CD4-positive, alpha-beta T cell treated with Interleukin-17A for 4 hours (primary cell): Measurements from ENCODE around the gene TRIM24.
"Not testable (repeated sequence)": the region's sequence is repeated elsewhere in the genome, so short reads cannot be mapped to it uniquely, and the experiment has no call there.

ENCODE experiments used
- DNase-seq: peaks from one replicate; pipeline ENCODE4 v3.0.0-alpha.2; 2020; ENCODE audit warnings: mixed read lengths

The TRIM24 gene

GRCh38 chr7:138460649-138461607, 869 bp downstream of the TRIM24 start:
- peak; percentile 70 for DNase-seq

DNA sequence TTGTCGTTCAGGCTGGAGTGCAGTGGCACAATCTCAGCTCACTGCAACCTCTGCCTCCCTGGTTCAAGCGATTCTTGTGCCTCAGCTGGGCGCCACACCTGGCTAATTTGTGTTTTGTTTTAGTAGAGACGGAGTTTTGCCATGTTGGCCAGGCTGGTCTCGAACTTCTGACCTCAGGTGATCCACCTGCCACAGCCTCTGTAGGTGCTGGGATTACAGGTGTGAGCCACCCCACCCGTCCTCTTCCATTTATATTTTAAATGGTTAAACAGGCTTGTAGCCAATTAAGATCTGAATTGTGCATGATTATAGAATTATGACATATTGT, 3.2 kb downstream of the TRIM24 start:
- not testable (repeated sequence) for DNase-seq

DNA sequence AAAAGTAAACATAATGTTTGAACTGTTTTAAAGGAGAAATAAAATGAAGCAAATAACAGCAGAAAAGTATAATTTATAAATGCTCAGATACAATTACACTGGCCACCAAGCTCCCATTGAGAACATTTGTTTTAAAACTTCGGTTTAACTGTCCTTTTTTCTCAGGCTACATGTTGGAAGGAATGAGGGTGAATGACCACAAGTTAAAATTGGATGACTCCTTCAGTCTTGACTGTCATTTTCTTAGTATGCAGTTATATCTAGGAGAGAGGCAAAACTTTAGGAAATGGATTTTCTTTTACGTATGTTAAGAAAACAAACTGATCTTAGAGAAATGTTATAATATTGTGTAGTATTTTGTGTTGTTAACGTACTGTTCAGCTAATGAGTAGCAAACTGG, 5.0 kb downstream of the TRIM24 start:
- no peak for DNase-seq

DNA sequence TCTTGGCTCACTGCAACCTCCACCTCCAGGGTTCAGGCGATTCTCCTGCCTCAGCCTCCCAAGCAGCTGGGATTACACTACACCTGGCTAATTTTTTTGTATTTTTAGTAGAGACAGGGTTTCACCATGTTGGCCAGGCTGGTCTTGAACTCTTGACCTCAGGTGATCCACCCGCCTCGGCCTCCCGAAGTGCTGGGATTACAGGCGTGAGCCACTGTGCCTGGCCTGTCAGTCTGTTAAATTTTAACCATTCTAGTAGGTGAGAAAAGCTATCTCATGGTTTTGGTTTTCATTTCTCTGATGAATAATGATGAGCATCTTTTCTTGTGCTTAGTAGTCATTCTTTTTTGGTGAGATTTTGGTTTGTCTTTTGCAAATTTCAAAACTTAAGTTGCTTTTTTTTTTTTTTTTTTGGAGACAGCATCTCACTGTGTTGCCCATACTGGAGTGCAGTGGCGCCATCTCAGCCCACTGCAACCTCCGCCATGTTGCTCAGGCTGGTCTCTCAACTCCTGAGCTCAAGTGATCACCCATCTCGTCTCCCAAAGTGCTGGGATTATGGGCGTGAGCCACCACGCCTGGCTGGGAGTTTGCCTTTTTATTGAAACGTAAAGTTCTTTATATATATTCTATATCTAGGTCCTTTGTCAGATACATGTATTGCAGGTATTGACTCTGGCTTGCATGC, 6.2 kb downstream of the TRIM24 start:
- not testable (repeated sequence) for DNase-seq

- no peak for DNase-seq
Measured at GRCh38 chr7:138468244-138469123, 8.4 kb downstream of the TRIM24 start.

GRCh38 chr7:138470391-138471157, 10.5 kb downstream of the TRIM24 start:
- no peak for DNase-seq

GRCh38 chr7:138472292-138473079, 12.4 kb downstream of the TRIM24 start:
- no peak for DNase-seq

- DNase-seq: no peak
Measured at GRCh38 chr7:138475377-138475776, 15.3 kb downstream of the TRIM24 start.

GRCh38 chr7:138477081-138477578, 17.1 kb downstream of the TRIM24 start:
- no peak for DNase-seq

- no peak for DNase-seq
Measured at GRCh38 chr7:138477581-138477980, 17.5 kb downstream of the TRIM24 start.

- DNase-seq: no peak
Measured at GRCh38 chr7:138478499-138478908, 18.4 kb downstream of the TRIM24 start.

DNA sequence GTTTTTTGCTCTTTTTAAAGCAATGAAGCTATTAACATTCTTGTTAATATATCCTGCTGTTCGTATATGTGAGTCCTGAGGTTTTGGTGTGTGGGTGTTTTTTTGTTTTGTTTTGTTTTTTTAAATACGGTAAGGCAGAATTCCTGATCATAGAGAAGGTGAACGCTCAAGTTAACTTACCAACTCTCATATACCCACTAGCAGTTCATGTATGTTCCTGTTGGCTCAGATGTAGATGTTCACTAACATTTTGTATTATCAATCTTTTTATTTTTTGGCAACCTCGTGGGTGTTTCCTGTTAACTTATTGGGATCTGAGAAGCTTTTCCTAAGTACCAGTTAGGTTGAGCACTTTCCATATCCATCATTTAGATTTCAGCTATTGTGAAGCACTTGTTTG, 20.5 kb downstream of the TRIM24 start:
- no peak for DNase-seq

GRCh38 chr7:138481447-138482380, 21.7 kb downstream of the TRIM24 start:
- DNase-seq: no peak

GRCh38 chr7:138483531-138483930, 23.5 kb downstream of the TRIM24 start:
- no peak for DNase-seq

- not testable (repeated sequence) for DNase-seq
Measured at GRCh38 chr7:138485508-138485907, 25.4 kb downstream of the TRIM24 start.

DNA sequence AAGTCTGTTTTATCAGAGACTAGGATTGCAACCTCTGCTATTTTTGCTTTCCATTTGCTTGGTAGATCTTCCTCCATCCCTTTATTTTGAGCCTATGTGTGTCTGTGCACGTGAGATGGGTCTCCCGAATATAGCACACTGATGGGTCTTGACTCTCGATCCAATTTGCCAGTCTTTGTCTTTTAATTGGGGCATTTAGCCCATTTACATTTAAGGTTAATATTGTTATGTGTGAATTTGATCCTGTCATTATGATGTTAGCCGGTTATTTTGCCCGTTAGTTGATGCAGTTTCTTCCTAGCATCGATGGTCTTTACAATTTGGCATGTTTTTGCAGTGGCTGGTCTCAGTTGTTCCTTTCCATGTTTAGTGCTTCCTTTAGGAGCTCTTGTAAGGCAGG, 29.1 kb downstream of the TRIM24 start:
- not testable (repeated sequence) for DNase-seq

DNA sequence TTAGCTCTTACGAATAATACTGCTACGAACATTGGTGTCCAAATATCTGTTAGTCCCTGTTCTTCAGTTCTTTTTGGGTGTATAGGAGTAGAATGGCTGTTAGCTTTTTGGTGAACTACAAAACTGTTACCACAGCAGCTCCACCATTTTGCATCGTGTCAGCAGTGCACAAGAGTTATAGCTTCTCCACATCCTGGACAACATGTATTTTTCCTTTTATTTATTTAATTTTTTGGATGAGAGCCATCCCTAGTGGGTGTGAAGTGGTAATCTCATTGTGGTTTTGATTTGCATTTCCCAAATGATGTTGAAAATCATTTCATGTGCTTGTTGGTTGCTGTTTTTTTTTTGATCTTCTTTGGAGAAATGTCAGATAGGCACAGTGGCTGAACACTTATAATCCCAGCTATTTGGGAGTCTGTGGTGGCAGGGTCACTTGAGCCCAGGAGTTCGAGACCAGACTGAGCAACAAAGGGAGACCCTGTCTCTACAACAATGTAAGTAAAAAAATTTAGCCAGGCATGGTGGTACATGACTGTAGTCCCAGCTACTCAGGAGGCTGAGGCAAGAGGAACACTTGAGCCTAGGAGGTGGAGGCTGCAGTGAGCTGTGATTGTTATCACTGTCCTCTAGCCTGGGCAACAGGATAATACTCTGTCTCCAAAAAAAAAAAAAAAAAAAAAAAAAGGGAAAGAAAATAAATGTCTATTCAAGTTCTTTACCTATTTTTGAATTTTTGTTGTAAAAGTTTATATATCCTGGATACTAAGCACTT, 31.7 kb downstream of the TRIM24 start:
- DNase-seq: no peak

DNA sequence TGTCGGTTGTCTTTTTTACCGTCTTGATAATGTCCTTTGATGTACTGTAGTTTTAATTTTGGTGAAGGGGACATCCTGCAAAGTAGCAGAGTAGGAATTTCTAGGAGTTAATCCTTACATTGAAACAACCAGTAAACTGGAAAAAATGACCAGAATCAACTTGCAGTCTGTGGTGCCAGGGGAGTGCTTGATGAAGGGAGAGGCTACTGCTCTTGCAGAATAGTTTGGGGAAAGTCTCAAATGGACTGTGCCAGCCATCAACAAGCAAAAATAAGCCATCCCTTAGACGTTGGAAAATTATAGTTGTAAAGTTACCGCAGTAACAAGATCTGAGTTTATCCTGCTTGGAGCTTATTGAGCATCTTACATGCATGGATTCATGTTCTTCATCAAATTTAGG, 32.4 kb downstream of the TRIM24 start:
- no peak for DNase-seq

DNA sequence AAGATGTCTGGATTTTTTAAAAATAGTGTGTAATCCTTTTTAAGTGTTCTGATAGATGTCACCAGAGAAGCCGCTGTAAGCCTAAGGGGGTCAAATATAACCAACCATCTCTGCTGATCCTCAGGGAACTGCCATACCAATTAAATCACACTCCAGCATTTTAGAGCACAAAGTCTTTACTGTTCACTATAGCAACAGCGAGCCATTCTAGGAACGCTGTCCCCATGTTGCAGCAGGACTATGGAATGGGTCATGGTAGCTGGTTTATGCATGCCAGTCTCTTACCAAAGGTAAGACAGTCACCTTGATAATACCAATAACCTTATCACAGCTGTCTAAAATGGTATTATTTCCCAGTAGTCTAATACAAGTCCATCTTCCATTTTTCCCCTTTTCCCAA, 33.5 kb downstream of the TRIM24 start:
- DNase-seq: no peak
